ENCODE data around the gene HDC. TPM values are rescaled to one million over a fixed set of nuclear protein-coding genes. Genes with fewer than 3 reads are reported as not detected.

Gene HDC
- total RNA-seq, 4 donors from 2014 or later = 1.4 to 8.8 (median 3.3) TPM; not detected in 1

DNA sequence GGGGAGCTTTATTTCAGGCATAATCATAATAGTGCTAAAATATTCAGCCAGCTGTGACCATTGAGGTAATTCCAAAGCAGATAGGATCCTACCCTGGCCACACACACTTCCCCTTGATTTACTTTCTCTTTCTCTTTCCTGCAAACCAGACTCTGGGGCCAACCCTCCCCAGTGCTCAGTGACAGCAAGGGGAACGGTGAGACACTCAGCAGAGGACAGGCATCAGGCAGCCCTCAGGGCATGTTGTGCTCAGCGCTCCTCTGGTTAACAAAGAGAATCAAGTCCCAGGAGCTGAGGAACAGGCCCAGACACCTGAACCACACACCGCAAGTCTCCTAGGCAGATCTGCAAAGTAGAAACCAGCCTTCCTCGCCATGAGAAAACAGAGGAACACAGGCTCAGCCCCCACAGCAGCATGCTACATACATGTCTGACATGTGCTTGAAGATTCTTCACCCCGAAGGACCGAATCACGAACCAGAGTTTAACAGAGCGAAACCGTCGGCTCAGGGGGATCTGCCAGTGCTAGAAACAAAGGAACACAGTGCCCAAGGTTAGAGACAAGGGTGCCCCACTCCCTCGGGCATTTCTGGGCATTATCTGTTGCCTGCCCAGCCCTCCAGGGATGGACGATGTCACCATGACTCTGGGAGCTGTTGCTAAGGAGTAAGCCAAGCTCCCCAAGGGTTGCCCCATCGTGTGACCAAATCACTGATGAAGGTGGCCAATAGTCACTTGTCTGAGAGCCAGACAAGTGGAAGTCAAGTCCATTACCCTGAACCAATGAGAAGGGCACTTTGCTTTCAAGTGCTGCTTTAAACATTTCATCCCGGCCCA is 17.5 kb downstream of the HDC start:
- TF ChIP-seq, protein P1, sequence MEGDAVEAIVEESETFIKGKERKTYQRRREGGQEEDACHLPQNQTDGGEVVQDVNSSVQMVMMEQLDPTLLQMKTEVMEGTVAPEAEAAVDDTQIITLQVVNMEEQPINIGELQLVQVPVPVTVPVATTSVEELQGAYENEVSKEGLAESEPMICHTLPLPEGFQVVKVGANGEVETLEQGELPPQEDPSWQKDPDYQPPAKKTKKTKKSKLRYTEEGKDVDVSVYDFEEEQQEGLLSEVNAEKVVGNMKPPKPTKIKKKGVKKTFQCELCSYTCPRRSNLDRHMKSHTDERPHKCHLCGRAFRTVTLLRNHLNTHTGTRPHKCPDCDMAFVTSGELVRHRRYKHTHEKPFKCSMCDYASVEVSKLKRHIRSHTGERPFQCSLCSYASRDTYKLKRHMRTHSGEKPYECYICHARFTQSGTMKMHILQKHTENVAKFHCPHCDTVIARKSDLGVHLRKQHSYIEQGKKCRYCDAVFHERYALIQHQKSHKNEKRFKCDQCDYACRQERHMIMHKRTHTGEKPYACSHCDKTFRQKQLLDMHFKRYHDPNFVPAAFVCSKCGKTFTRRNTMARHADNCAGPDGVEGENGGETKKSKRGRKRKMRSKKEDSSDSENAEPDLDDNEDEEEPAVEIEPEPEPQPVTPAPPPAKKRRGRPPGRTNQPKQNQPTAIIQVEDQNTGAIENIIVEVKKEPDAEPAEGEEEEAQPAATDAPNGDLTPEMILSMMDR (IDR thresholded peaks at IDR 0.05; ENCODE audit: low read depth) = no peak

DNA sequence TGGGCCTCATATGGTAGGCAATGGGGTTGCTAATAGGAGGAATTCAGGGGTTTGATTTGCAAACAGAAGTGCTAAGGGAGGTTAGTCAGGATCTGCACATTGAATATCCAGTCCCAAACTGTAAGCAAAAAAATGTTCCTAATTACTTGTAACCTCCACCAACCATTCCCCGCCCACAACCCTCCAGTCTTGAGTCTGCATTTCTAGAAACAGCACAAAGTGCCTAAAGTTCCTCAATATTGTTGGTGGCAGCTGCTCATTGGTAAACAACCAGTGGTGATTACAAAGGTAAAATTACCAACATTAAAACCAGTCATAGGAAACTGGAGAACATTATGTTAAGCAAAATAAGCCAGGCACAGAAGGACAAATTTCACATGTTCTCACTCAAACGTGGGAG is 18.9 kb downstream of the HDC start:
- TF ChIP-seq, protein P1 (IDR thresholded peaks at IDR 0.05; ENCODE audit: low read depth) = no peak

DNA sequence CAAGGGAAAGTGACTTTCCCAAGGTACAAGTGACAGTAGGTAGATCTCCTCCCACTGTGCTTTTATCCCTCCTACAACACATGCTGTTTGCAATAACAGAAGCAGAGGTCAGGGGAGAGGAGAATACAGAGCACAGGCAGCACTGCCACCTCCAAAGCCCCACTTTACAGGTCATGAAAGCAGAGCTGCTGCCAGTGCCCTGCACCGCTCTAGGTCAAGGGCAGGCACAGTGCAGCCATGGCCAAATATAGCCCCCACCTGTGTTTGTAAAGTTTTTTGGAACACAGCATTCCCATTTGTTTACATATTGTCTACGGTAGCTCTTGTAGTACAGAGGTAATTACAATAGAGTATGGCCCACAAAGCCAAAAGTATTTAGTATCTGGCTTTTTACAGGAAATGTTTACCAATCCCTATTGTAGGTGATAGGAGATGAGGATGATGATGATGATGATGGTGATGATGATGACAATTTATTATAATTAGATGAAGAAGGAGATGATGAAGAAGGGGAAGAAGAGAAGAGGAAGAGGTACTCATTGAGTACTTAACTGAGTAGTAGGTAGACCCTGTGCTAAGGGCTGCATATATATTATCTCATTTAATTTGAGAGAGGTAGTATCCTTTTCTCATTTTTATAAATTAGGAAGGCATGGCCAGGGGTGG is 20.4 kb downstream of the HDC start:
- TF ChIP-seq, protein P1 (IDR thresholded peaks at IDR 0.05; ENCODE audit: low read depth) = no peak

DNA sequence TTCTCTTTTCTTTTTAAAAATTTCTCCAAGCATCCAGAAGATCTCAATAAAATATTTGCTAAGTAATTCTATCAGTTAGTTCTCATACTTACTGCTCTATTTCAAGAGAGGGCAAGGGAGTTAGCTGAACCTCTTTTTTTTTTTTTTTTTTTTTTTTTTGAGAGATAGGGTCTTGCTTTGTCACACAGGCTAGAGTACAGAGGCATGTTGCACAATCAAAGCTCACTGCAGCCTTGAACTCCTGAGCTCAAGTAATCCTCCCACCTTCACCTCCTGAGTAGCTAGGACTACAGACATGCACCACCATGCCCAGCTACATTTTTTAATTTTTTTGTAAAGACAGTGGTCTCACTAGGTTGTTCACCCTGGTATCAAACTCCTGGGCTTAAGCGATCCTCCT is 21.4 kb downstream of the HDC start:
- TF ChIP-seq, protein P1 (IDR thresholded peaks at IDR 0.05; ENCODE audit: low read depth) = no peak

DNA sequence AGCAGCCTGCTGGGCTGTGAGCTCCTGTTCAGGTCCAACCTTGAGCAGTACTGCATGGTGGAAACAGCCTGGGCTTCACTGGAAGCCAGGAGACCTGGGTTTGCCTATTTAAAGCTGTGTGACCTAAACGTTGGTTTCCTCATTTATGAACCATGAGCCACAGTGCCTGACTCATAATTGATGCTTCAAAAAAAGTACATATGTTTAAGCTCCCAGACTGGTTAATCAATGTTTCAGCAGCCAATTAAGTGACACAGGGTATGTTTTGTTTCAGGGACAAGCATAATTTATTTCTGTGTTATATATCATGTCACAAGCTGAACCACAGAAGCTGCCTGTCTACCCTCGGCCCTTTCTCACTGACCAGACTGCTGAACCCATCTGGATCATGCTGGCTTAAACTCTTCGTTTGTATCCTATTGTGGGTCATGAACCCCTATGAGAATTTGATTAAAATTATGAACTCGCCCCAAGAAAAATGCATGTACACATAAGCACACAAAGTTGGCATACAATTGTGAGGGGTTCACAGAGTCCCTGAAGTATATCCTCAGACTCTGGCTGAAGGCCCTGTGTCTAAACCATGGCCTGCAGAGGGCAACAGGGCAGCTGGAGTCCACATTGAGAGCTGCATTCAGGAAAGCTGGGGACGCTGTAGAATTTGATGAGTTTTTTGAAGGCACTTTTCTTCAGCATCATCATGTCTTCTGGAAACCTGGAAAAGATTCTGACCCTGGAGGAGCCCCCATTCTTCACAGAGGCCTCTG is 23.7 kb downstream of the HDC start:
- TF ChIP-seq, protein P1 (IDR thresholded peaks at IDR 0.05; ENCODE audit: low read depth) = no peak

DNA sequence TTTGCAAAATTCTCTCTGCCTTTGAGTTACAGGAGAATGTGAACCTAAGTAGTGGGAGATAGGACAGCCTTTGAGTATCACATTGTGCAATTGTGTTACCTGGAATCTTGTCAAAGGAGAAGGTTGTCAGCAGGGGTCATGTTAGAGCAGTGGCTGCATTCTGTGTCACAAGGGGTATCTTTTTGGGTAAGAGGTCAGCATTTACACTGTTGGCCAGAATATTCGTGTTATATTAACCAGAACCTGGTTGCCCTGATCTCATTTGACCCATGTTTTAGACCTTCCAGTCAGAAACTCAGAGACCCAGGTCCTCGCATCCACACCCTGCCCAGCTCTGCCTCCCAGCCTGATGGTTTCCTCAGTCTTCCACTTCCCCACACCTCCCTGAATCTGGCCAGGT is 27.3 kb downstream of the HDC start:
- TF ChIP-seq, protein P1 (IDR thresholded peaks at IDR 0.05; ENCODE audit: low read depth) = no peak

DNA sequence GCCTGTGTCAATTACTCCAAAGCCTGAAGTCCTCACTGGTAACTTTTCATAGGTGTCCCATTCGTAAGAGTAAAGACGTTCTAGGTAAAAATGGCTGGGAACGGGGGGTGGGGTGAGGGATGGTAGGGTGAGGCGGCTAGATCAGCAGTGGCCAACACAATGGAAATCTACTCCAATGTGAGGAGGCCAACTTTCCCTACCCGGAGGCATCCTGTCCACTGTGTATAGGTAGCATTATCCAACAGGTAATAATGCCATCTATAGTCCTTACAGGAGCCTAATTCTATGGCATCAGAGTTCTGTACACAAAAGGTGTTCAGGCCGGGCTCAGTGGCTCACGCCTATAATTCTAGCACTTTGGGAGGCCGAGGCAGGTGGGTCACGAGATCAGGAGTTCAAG is 29.1 kb downstream of the HDC start:
- TF ChIP-seq, protein P1 (IDR thresholded peaks at IDR 0.05; ENCODE audit: low read depth) = no peak

All from subcutaneous adipose tissue (tissue), 4 donors.